Right renal pelvis (tissue), 4 donors: ENCODE measurements around the gene MYBPHL. TPM values are rescaled to one million over a fixed set of nuclear protein-coding genes. Genes with fewer than 3 reads are reported as not detected.

ENCODE experiments used
- polyA plus RNA-seq, 4 donors: library from polyadenylated mRNA; unstranded; fragments of 120-200 nt; gene quantifications; one replicate each; pipeline ENCODE4 v1.2.1, GENCODE V29; 2013; ENCODE audit not compliant: insufficient read length in 4 of 4

Gene MYBPHL
- polyA plus RNA-seq, 4 donors: 0.14 to 0.26 TPM; not detected in 2

Other genes with a start within 250 kb of the MYBPHL start
- gene TAF13, start 231.0 kb downstream of the MYBPHL start, polyA plus RNA-seq: 10 to 100 TPM; 42.8 to 57.2 (median 51.9) TPM
- gene TMEM167B, start 216.2 kb downstream of the MYBPHL start, polyA plus RNA-seq: 10 to 100 TPM; 38.1 to 43.0 (median 41.3) TPM
- 1 to 10 TPM; 1.7 to 2.5 (median 2.0) TPM for gene ELAPOR1, start 192.9 kb downstream of the MYBPHL start, polyA plus RNA-seq
- gene SARS1, start 93.1 kb downstream of the MYBPHL start, polyA plus RNA-seq: 100 to 1,000 TPM; 127 to 138 (median 131) TPM
- gene CELSR2, start 57.5 kb downstream of the MYBPHL start, polyA plus RNA-seq: 10 to 100 TPM; 29.0 to 38.3 (median 34.0) TPM
- gene PSRC1, start 23.9 kb downstream of the MYBPHL start, polyA plus RNA-seq: 10 to 100 TPM; 22.1 to 28.3 (median 26.6) TPM
- gene SORT1, start 90.9 kb upstream of the MYBPHL start, polyA plus RNA-seq: 10 to 100 TPM; 54.6 to 66.3 (median 62.6) TPM
- 100 to 1,000 TPM in 3 of 4 donors, 10 to 100 TPM in 1; 98.8 to 111 (median 106) TPM for gene PSMA5, start 119.4 kb upstream of the MYBPHL start, polyA plus RNA-seq
- 10 to 100 TPM in 2 of 4 donors, 1 to 10 TPM in 2; 6.5 to 12.5 (median 10.3) TPM for gene SYPL2, start 159.5 kb upstream of the MYBPHL start, polyA plus RNA-seq
- gene ATXN7L2, start 176.9 kb upstream of the MYBPHL start, polyA plus RNA-seq: 10 to 100 TPM in 2 of 4 donors, 1 to 10 TPM in 2; 9.0 to 10.2 (median 9.8) TPM
- gene CYB561D1, start 187.1 kb upstream of the MYBPHL start, polyA plus RNA-seq: 1 to 10 TPM; 8.1 to 9.3 (median 9.2) TPM
- 1 to 10 TPM; 8.0 to 9.1 (median 9.0) TPM for gene AMIGO1, start 202.7 kb upstream of the MYBPHL start, polyA plus RNA-seq
- gene GPR61, start 232.9 kb upstream of the MYBPHL start, polyA plus RNA-seq: under 1 TPM; 0.49 to 0.91 (median 0.90) TPM
- gene GNAI3, start 241.6 kb upstream of the MYBPHL start, polyA plus RNA-seq: 10 to 100 TPM; 12.2 to 14.2 (median 13.7) TPM